GM23338 (cell line): Measurements from ENCODE around the gene POLR3F. TPM values are rescaled to one million over a fixed set of nuclear protein-coding genes. Genes with fewer than 3 reads are reported as not detected.

ENCODE experiments used
- ATAC-seq: fragments of 200-7000 bp; cut with Tn5 transposase; 3 replicates; pipeline ENCODE4 v1.9.1; 2020
- DNase-seq: peaks from one replicate; pipeline ENCODE4 v3.0.0-alpha.2; 2015; ENCODE audit warnings: low spot score
- H2AFZ ChIP-seq: fragments of 200-600 bp; sonication (generic); 2 replicates; pipeline ENCODE4 v1.8.0; 2016; ENCODE audit warnings: antibody characterized with exemption, mild to moderate bottlenecking, moderate library complexity
- H3F3A ChIP-seq: fragments of 200-600 bp; sonication (generic); replicated peaks from 2 replicates; pipeline ENCODE4 v1.8.0; 2017; ENCODE audit warnings: antibody characterized with exemption, mixed run types, low read depth
- H3K27ac ChIP-seq: fragments of 200-600 bp; sonication (generic); 2 replicates; pipeline ENCODE4 v1.6.1; 2016; ENCODE audit warnings: low read depth
- H3K27me3 ChIP-seq: fragments of 200-600 bp; sonication (generic); 2 replicates; pipeline ENCODE4 v1.8.0; 2016; ENCODE audit warnings: mild to moderate bottlenecking, mixed run types, moderate library complexity; ENCODE audit not compliant: insufficient read depth
- H3K36me3 ChIP-seq: fragments of 200-600 bp; sonication (generic); 2 replicates; pipeline ENCODE4 v1.8.0; 2016; ENCODE audit warnings: mild to moderate bottlenecking; ENCODE audit not compliant: insufficient read depth
- H3K4me1 ChIP-seq: fragments of 200-600 bp; sonication (generic); 2 replicates; pipeline ENCODE4 v1.8.0; 2016; ENCODE audit warnings: mild to moderate bottlenecking, moderate library complexity; ENCODE audit not compliant: insufficient read depth
- H3K4me2 ChIP-seq: fragments of 200-600 bp; sonication (generic); 2 replicates; pipeline ENCODE4 v1.7.1; 2017; ENCODE audit warnings: mixed run types
- H3K4me3 ChIP-seq: fragments of 200-600 bp; sonication (generic); 2 replicates; pipeline ENCODE4 v1.6.1; 2016; ENCODE audit warnings: mixed run types
- H3K79me2 ChIP-seq: fragments of 200-600 bp; sonication (generic); replicated peaks from 2 replicates; pipeline ENCODE4 v1.8.0; 2017; ENCODE audit warnings: mild to moderate bottlenecking; ENCODE audit not compliant: insufficient read depth
- H3K9me2 ChIP-seq: fragments of 200-600 bp; sonication (generic); 2 replicates; pipeline ENCODE4 v1.8.0; 2017; ENCODE audit not compliant: insufficient read depth
- H4K20me1 ChIP-seq: fragments of 200-600 bp; sonication (generic); replicated peaks from 2 replicates; pipeline ENCODE4 v1.8.0; 2017; ENCODE audit warnings: mild to moderate bottlenecking; ENCODE audit not compliant: insufficient read depth
- H3K27ac Mint-ChIP-seq: 2 replicates; pipeline ENCODE4 v1.8.0; 2020; ENCODE audit warnings: inconsistent platforms, mild to moderate bottlenecking, moderate library complexity, mixed read lengths
- H3K27me3 Mint-ChIP-seq: 3 replicates; pipeline ENCODE4 v1.8.0; 2022; ENCODE audit warnings: low read depth, mild to moderate bottlenecking, moderate library complexity, mixed read lengths, inconsistent platforms; ENCODE audit not compliant: insufficient read depth, poor library complexity
- H3K36me3 Mint-ChIP-seq: 3 replicates; pipeline ENCODE4 v1.8.0; 2021; ENCODE audit warnings: low read depth, mild to moderate bottlenecking, inconsistent platforms, moderate library complexity, mixed read lengths
- H3K4me1 Mint-ChIP-seq: 3 replicates; pipeline ENCODE4 v1.8.0; 2020; ENCODE audit warnings: mild to moderate bottlenecking, inconsistent platforms, mixed read lengths
- H3K4me3 Mint-ChIP-seq: 3 replicates; pipeline ENCODE4 v1.8.0; 2021; ENCODE audit warnings: moderate library complexity, mild to moderate bottlenecking, inconsistent platforms, mixed read lengths
- H3K9me3 Mint-ChIP-seq: 3 replicates; pipeline ENCODE4 v1.8.0; 2020; ENCODE audit warnings: moderate library complexity, mild to moderate bottlenecking, inconsistent platforms, mixed read lengths
- CREB1 ChIP-seq: fragments of 250-450 bp; sonication (Bioruptor Pico); IDR thresholded peaks from 2 replicates; pipeline ENCODE4 v1.5.0; 2020; ENCODE audit warnings: low read depth, mild to moderate bottlenecking, moderate library complexity
- EZH2 ChIP-seq: fragments of 200-600 bp; sonication (generic); IDR thresholded peaks from one replicate; pipeline ENCODE4 v1.8.0; 2017; ENCODE audit warnings: antibody characterized with exemption, mild to moderate bottlenecking, low read depth; ENCODE audit not compliant: unreplicated experiment
- NANOG ChIP-seq: IDR thresholded peaks from 2 replicates; pipeline ENCODE4 v1.6.1; 2016; ENCODE audit warnings: antibody characterized with exemption, borderline replicate concordance
- POLR2AphosphoS5 ChIP-seq: IDR thresholded peaks from 2 replicates; pipeline ENCODE4 v1.6.1; 2016; ENCODE audit warnings: antibody characterized with exemption, low read depth
- ZNF331 ChIP-seq: fragments of 250-450 bp; sonication (Bioruptor Pico); IDR thresholded peaks from 2 replicates; pipeline ENCODE4 v1.5.0; 2020; ENCODE audit warnings: low read depth, mild to moderate bottlenecking, moderate library complexity
- polyA plus RNA-seq: library from polyadenylated mRNA; unstranded; fragments of >200 nt; fragmentation: Nextera tagmentation; extraction: Ambion mirVana; gene quantifications from 2 replicates; pipeline ENCODE4 v1.2.1, GENCODE V29; 2016
- total RNA-seq: library from RNA; depleted of rRNA; stranded (reverse); fragments of >200 nt; shearing (Covaris generic); gene quantifications from 2 replicates; pipeline ENCODE4 v1.2.3, GENCODE V29; 2014
- TF ChIP-seq, protein P1 (sequence below): IDR thresholded peaks from one replicate; pipeline ENCODE4 v1.6.1; 2018; ENCODE audit warnings: antibody characterized with exemption; ENCODE audit not compliant: unreplicated experiment
- TF ChIP-seq, protein P2 (sequence below): IDR thresholded peaks from 2 replicates; pipeline ENCODE4 v1.6.1; 2016; ENCODE audit warnings: antibody characterized with exemption
- TF ChIP-seq, protein P3 (sequence below), 2 experiments: fragments of 200-600 bp in 1 of 2; sonication (generic) in 1 of 2; conservative IDR thresholded peaks; 2 replicates each; pipeline versions ENCODE4 v1.5.1 to v1.6.1; 2016 to 2017; ENCODE audit warnings: antibody characterized with exemption in 2 of 2, low read depth in 2 of 2, mild to moderate bottlenecking in 2 of 2, moderate library complexity in 1 of 2
- TF ChIP-seq, protein P4 (sequence below): fragments of 250-450 bp; sonication (Bioruptor Pico); IDR thresholded peaks from 2 replicates; pipeline ENCODE4 v1.5.0; 2020; ENCODE audit warnings: mild to moderate bottlenecking, moderate library complexity

The POLR3F gene
- total and polyA plus RNA-seq, 2 experiments from 2014 or later, result 11.0 to 30.6 TPM

DNA sequence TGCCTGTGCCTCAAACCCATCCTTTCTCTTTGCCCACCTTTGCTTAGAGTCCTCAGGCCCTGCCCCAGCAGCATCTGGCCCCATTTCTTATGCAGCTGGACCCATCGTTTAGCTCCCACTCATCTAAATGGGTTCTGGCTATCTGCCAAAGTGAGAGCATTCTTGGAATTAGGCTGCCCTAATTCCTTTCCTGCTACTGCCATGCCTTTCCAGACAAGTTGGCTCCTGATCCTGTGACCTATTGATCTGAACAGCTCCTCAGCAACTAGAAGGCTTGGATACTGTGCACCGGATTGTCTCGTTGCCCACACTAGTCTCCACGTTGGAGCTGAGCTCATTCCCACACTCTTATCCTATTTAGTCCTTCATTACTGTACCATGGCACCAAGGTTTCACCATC, 23.3 kb upstream of the POLR3F start:
- Histone ChIP-seq H3K4me2 (no peak overlapping the region), H4K20me1 (no peaks in the 10 kb centered on the region), H3K4me3 (no peak overlapping the region), H3K27ac (no peak overlapping the region), H3K27me3 (no peaks in the 10 kb centered on the region), H3K36me3 (no peaks in the 10 kb centered on the region), H2AFZ (no peak overlapping the region), H3F3A (no peaks in the 10 kb centered on the region), H3K4me1 (no peaks in the 10 kb centered on the region), H3K79me2 (no peaks in the 10 kb centered on the region), H3K9me2 (no peaks in the 10 kb centered on the region)
- Mint-ChIP-seq H3K27ac (no peak overlapping the region), H3K9me3 (no peaks in the 10 kb centered on the region), H3K4me1 (no peaks in the 10 kb centered on the region), H3K4me3 (no peak overlapping the region), H3K27me3 (peaks cover 2% of the 10 kb centered on the region), H3K36me3 (peaks cover 2% of the 10 kb centered on the region; the same call in 1 of the 3 replicates)
- no peak for ATAC-seq
- no peak for TF ChIP-seq ZNF331
- no peak for TF ChIP-seq EZH2
- no peak for TF ChIP-seq CREB1 (CRISPR knock-in tag)
- DNase-seq, result no peak

DNA sequence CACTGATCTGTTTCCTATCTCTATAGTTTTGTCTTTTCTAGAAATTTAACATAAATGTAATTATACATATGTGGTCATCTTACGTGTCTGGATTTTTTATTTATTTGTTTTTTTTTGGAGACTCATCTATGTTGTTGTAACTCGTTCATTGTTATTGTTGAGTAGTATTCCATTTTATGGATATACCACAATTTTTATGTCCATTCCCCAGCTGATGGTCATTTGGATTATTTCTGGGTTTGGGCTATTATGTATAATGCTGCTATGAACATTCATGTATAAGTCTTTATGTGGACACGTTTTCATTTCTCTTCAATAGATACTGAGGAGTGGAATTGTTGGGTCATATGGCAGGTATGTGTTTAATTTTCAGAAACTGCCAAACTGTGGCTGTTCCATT, 10.6 kb upstream of the POLR3F start:
- Histone ChIP-seq H3K4me2 (no peak overlapping the region), H3K9me2 (peaks cover 3% of the 10 kb centered on the region; the same call in 1 of the 2 replicates), H3K27me3 (no peaks in the 10 kb centered on the region), H3K79me2 (no peaks in the 10 kb centered on the region), H3F3A (no peaks in the 10 kb centered on the region), H4K20me1 (no peaks in the 10 kb centered on the region), H3K36me3 (no peaks in the 10 kb centered on the region), H3K4me3 (no peak overlapping the region), H3K4me1 (no peaks in the 10 kb centered on the region), H3K27ac (no peak overlapping the region), H2AFZ (no peak overlapping the region)
- H3K27me3 Mint-ChIP-seq, result no peaks in the 10 kb centered on the region
- H3K4me3 Mint-ChIP-seq, result no peak overlapping the region
- ATAC-seq, result no peak
- no peak overlapping the region for H3K27ac Mint-ChIP-seq
- no peak for DNase-seq
- H3K9me3 Mint-ChIP-seq, result peaks cover 2% of the 10 kb centered on the region; the same call in 1 of the 3 replicates
- H3K36me3 Mint-ChIP-seq, result no peaks in the 10 kb centered on the region
- no peaks in the 10 kb centered on the region for H3K4me1 Mint-ChIP-seq
- TF ChIP-seq CREB1 (CRISPR knock-in tag), result no peak
- TF ChIP-seq, protein P1, sequence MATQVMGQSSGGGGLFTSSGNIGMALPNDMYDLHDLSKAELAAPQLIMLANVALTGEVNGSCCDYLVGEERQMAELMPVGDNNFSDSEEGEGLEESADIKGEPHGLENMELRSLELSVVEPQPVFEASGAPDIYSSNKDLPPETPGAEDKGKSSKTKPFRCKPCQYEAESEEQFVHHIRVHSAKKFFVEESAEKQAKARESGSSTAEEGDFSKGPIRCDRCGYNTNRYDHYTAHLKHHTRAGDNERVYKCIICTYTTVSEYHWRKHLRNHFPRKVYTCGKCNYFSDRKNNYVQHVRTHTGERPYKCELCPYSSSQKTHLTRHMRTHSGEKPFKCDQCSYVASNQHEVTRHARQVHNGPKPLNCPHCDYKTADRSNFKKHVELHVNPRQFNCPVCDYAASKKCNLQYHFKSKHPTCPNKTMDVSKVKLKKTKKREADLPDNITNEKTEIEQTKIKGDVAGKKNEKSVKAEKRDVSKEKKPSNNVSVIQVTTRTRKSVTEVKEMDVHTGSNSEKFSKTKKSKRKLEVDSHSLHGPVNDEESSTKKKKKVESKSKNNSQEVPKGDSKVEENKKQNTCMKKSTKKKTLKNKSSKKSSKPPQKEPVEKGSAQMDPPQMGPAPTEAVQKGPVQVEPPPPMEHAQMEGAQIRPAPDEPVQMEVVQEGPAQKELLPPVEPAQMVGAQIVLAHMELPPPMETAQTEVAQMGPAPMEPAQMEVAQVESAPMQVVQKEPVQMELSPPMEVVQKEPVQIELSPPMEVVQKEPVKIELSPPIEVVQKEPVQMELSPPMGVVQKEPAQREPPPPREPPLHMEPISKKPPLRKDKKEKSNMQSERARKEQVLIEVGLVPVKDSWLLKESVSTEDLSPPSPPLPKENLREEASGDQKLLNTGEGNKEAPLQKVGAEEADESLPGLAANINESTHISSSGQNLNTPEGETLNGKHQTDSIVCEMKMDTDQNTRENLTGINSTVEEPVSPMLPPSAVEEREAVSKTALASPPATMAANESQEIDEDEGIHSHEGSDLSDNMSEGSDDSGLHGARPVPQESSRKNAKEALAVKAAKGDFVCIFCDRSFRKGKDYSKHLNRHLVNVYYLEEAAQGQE, result no peak
- TF ChIP-seq, protein P2, sequence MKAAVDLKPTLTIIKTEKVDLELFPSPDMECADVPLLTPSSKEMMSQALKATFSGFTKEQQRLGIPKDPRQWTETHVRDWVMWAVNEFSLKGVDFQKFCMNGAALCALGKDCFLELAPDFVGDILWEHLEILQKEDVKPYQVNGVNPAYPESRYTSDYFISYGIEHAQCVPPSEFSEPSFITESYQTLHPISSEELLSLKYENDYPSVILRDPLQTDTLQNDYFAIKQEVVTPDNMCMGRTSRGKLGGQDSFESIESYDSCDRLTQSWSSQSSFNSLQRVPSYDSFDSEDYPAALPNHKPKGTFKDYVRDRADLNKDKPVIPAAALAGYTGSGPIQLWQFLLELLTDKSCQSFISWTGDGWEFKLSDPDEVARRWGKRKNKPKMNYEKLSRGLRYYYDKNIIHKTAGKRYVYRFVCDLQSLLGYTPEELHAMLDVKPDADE, result no peak
- no peak for TF ChIP-seq POLR2AphosphoS5
- TF ChIP-seq NANOG, result no peak
- no peak for TF ChIP-seq ZNF331
- TF ChIP-seq, protein P3, sequence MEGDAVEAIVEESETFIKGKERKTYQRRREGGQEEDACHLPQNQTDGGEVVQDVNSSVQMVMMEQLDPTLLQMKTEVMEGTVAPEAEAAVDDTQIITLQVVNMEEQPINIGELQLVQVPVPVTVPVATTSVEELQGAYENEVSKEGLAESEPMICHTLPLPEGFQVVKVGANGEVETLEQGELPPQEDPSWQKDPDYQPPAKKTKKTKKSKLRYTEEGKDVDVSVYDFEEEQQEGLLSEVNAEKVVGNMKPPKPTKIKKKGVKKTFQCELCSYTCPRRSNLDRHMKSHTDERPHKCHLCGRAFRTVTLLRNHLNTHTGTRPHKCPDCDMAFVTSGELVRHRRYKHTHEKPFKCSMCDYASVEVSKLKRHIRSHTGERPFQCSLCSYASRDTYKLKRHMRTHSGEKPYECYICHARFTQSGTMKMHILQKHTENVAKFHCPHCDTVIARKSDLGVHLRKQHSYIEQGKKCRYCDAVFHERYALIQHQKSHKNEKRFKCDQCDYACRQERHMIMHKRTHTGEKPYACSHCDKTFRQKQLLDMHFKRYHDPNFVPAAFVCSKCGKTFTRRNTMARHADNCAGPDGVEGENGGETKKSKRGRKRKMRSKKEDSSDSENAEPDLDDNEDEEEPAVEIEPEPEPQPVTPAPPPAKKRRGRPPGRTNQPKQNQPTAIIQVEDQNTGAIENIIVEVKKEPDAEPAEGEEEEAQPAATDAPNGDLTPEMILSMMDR (conservative IDR thresholded peaks at IDR 0.05; ENCODE audit: low read depth in 2 of 2), result no peak
- TF ChIP-seq, protein P4, sequence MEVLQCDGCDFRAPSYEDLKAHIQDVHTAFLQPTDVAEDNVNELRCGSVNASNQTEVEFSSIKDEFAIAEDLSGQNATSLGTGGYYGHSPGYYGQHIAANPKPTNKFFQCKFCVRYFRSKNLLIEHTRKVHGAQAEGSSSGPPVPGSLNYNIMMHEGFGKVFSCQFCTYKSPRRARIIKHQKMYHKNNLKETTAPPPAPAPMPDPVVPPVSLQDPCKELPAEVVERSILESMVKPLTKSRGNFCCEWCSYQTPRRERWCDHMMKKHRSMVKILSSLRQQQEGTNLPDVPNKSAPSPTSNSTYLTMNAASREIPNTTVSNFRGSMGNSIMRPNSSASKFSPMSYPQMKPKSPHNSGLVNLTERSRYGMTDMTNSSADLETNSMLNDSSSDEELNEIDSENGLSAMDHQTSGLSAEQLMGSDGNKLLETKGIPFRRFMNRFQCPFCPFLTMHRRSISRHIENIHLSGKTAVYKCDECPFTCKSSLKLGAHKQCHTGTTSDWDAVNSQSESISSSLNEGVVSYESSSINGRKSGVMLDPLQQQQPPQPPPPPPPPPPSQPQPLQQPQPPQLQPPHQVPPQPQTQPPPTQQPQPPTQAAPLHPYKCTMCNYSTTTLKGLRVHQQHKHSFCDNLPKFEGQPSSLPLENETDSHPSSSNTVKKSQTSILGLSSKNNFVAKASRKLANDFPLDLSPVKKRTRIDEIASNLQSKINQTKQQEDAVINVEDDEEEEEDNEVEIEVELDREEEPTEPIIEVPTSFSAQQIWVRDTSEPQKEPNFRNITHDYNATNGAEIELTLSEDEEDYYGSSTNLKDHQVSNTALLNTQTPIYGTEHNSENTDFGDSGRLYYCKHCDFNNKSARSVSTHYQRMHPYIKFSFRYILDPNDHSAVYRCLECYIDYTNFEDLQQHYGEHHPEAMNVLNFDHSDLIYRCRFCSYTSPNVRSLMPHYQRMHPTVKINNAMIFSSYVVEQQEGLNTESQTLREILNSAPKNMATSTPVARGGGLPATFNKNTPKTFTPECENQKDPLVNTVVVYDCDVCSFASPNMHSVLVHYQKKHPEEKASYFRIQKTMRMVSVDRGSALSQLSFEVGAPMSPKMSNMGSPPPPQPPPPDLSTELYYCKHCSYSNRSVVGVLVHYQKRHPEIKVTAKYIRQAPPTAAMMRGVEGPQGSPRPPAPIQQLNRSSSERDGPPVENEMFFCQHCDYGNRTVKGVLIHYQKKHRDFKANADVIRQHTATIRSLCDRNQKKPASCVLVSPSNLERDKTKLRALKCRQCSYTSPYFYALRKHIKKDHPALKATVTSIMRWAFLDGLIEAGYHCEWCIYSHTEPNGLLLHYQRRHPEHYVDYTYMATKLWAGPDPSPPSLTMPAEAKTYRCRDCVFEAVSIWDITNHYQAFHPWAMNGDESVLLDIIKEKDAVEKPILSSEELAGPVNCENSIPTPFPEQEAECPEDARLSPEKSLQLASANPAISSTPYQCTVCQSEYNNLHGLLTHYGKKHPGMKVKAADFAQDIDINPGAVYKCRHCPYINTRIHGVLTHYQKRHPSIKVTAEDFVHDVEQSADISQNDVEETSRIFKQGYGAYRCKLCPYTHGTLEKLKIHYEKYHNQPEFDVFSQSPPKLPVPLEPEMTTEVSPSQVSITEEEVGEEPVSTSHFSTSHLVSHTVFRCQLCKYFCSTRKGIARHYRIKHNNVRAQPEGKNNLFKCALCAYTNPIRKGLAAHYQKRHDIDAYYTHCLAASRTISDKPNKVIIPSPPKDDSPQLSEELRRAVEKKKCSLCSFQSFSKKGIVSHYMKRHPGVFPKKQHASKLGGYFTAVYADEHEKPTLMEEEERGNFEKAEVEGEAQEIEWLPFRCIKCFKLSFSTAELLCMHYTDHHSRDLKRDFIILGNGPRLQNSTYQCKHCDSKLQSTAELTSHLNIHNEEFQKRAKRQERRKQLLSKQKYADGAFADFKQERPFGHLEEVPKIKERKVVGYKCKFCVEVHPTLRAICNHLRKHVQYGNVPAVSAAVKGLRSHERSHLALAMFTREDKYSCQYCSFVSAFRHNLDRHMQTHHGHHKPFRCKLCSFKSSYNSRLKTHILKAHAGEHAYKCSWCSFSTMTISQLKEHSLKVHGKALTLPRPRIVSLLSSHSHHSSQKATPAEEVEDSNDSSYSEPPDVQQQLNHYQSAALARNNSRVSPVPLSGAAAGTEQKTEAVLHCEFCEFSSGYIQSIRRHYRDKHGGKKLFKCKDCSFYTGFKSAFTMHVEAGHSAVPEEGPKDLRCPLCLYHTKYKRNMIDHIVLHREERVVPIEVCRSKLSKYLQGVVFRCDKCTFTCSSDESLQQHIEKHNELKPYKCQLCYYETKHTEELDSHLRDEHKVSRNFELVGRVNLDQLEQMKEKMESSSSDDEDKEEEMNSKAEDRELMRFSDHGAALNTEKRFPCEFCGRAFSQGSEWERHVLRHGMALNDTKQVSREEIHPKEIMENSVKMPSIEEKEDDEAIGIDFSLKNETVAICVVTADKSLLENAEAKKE (CRISPR knock-in tag), result no peak
- TF ChIP-seq EZH2, result no peak
